Fibroblast of skin of right quadriceps (primary cell): Measurements from ENCODE around the gene FNDC3B.

Experiments
- DNase-seq: peaks from one replicate; pipeline ENCODE4 v3.0.0-alpha.2; 2013

The FNDC3B gene

GRCh38 chr3:172174513-172175253 is 135.3 kb downstream of the FNDC3B start:
- no peak for DNase-seq

- DNase-seq: no peak
These were observed 135.8 kb downstream of the FNDC3B start for GRCh38 chr3:172175254-172175599.

GRCh38 chr3:172176061-172176770 is 136.8 kb downstream of the FNDC3B start:
- DNase-seq: no peak

GRCh38 chr3:172177046-172177445 is 137.7 kb downstream of the FNDC3B start:
- DNase-seq: peak; percentile 67

- no peak for DNase-seq
These were observed 138.5 kb downstream of the FNDC3B start for GRCh38 chr3:172177803-172178316.

- no peak for DNase-seq
These were observed 140.5 kb downstream of the FNDC3B start for GRCh38 chr3:172179680-172180399.

GRCh38 chr3:172180473-172180872 is 141.1 kb downstream of the FNDC3B start:
- no peak for DNase-seq

- peak; percentile 55 for DNase-seq
These were observed 142.7 kb downstream of the FNDC3B start for GRCh38 chr3:172181932-172182586.

GRCh38 chr3:172182797-172183196 is 143.4 kb downstream of the FNDC3B start:
- DNase-seq: no peak

- no peak for DNase-seq
These were observed 144.9 kb downstream of the FNDC3B start for GRCh38 chr3:172184106-172184822.

GRCh38 chr3:172185907-172186306 is 146.5 kb downstream of the FNDC3B start:
- no peak for DNase-seq

GRCh38 chr3:172186607-172187006 is 147.2 kb downstream of the FNDC3B start:
- DNase-seq: no peak

GRCh38 chr3:172187511-172187910 is 148.1 kb downstream of the FNDC3B start:
- DNase-seq: no peak

- DNase-seq: no peak
These were observed 149.1 kb downstream of the FNDC3B start for GRCh38 chr3:172188511-172188910.

GRCh38 chr3:172189213-172189612 is 149.8 kb downstream of the FNDC3B start:
- DNase-seq: no peak

- peak; percentile 31 for DNase-seq
These were observed 150.7 kb downstream of the FNDC3B start for GRCh38 chr3:172189987-172190603.

GRCh38 chr3:172190980-172191379 is 151.6 kb downstream of the FNDC3B start:
- DNase-seq: no peak

GRCh38 chr3:172191629-172192028 is 152.3 kb downstream of the FNDC3B start:
- DNase-seq: no peak

- DNase-seq: no peak
These were observed 153.5 kb downstream of the FNDC3B start for GRCh38 chr3:172192830-172193415.

- DNase-seq: no peak
These were observed 154.1 kb downstream of the FNDC3B start for GRCh38 chr3:172193436-172193835.

GRCh38 chr3:172194702-172195406 is 155.5 kb downstream of the FNDC3B start:
- DNase-seq: peak; percentile 57
